ENCODE results near the gene MESP2. TPM values are rescaled to one million over a fixed set of nuclear protein-coding genes. Genes with fewer than 3 reads are reported as not detected.

Gene MESP2
- total and polyA plus RNA-seq, 9 of the 15 experiments (the other 6 are each of a cell fraction or from before 2014, with no cell fraction given), result 0.08 to 0.82 (median 0.37) TPM

- peak; percentile 33; the same call in 1 of the 2 replicates for TF ChIP-seq ZBTB40 (IDR thresholded peaks at IDR 0.05)
- no peak for TF ChIP-seq ZBTB40 (CRISPR knock-in tag; IDR thresholded peaks at IDR 0.05)
- peak; percentile 99 for TF ChIP-seq ZNF766 (CRISPR knock-in tag; conservative IDR thresholded peaks at IDR 0.05)
- TF ChIP-seq CTBP1 (IDR thresholded peaks at IDR 0.05; ENCODE audit: borderline replicate concordance), result peak; percentile 48
- TF ChIP-seq ZKSCAN1 (IDR thresholded peaks at IDR 0.05; ENCODE audit: low read depth, low read length), result no peak
- TF ChIP-seq, protein P1, sequence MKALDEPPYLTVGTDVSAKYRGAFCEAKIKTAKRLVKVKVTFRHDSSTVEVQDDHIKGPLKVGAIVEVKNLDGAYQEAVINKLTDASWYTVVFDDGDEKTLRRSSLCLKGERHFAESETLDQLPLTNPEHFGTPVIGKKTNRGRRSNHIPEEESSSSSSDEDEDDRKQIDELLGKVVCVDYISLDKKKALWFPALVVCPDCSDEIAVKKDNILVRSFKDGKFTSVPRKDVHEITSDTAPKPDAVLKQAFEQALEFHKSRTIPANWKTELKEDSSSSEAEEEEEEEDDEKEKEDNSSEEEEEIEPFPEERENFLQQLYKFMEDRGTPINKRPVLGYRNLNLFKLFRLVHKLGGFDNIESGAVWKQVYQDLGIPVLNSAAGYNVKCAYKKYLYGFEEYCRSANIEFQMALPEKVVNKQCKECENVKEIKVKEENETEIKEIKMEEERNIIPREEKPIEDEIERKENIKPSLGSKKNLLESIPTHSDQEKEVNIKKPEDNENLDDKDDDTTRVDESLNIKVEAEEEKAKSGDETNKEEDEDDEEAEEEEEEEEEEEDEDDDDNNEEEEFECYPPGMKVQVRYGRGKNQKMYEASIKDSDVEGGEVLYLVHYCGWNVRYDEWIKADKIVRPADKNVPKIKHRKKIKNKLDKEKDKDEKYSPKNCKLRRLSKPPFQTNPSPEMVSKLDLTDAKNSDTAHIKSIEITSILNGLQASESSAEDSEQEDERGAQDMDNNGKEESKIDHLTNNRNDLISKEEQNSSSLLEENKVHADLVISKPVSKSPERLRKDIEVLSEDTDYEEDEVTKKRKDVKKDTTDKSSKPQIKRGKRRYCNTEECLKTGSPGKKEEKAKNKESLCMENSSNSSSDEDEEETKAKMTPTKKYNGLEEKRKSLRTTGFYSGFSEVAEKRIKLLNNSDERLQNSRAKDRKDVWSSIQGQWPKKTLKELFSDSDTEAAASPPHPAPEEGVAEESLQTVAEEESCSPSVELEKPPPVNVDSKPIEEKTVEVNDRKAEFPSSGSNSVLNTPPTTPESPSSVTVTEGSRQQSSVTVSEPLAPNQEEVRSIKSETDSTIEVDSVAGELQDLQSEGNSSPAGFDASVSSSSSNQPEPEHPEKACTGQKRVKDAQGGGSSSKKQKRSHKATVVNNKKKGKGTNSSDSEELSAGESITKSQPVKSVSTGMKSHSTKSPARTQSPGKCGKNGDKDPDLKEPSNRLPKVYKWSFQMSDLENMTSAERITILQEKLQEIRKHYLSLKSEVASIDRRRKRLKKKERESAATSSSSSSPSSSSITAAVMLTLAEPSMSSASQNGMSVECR (CRISPR knock-in tag; IDR thresholded peaks at IDR 0.05), result no peak
- 0 out of 2 replicates have a peak, but pooled peaks have one; percentile 22 for TF ChIP-seq RNF2 (IDR thresholded peaks at IDR 0.05)
- TF ChIP-seq CBX8 (IDR thresholded peaks at IDR 0.05; ENCODE audit: borderline replicate concordance, extremely low read depth, low read depth, low read length, poor library complexity, severe bottlenecking), result no peak
- TF ChIP-seq TCF7L2 (IDR thresholded peaks at IDR 0.05; ENCODE audit: low read depth, low read length), result no peak
- no peak for TF ChIP-seq CBFB (CRISPR knock-in tag; IDR thresholded peaks at IDR 0.05)
- no peak for TF ChIP-seq RFX5 (IDR thresholded peaks at IDR 0.05; ENCODE audit: low read depth, low read length)
- no peak for TF ChIP-seq NEUROD1 (IDR thresholded peaks at IDR 0.05; ENCODE audit: borderline replicate concordance, low read depth, low read length, partially characterized antibody)
- peak; percentile 97 for TF ChIP-seq ZNF644 (tag; IDR thresholded peaks at IDR 0.05; ENCODE audit: low read depth)
- TF ChIP-seq TCF3 (CRISPR knock-in tag; IDR thresholded peaks at IDR 0.05), result no peak
- TF ChIP-seq SREBF2 (CRISPR knock-in tag; IDR thresholded peaks at IDR 0.05), result no peak
Observed at GRCh38 chr15:89781891-89782618, 5.9 kb downstream of the MESP2 start (continued).
